ENCODE measurements around the gene SLC6A12.

GRCh38 chr12:234891-235415 lies 21.0 kb upstream of the SLC6A12 start:
- TF ChIP-seq CTCF (IDR thresholded peaks at IDR 0.05) (no peak), POLR2A (IDR thresholded peaks at IDR 0.05) (no peak)
